Chondrocyte (in vitro differentiated cells): ENCODE data around the gene ZCCHC3. TPM values are rescaled to one million over a fixed set of nuclear protein-coding genes. Genes with fewer than 3 reads are reported as not detected.
A peak's percentile ranks its signal among the peaks of the same experiment; 100 is the strongest.

Source experiments
- DNase-seq: peaks from one replicate; pipeline ENCODE4 v3.0.0; 2021; ENCODE audit warnings: mixed read lengths, low spot score
- H3K27ac Mint-ChIP-seq: one replicate; pipeline ENCODE4 v1.8.0; 2021; ENCODE audit warnings: mild to moderate bottlenecking, moderate library complexity, mixed read lengths; ENCODE audit not compliant: unreplicated experiment
- H3K27me3 Mint-ChIP-seq: 2 replicates; pipeline ENCODE4 v1.8.0; 2021; ENCODE audit warnings: low read depth, mixed read lengths
- H3K36me3 Mint-ChIP-seq: 2 replicates; pipeline ENCODE4 v1.8.0; 2021; ENCODE audit warnings: low read depth, mixed read lengths
- H3K4me1 Mint-ChIP-seq: 2 replicates; pipeline ENCODE4 v1.8.0; 2021; ENCODE audit warnings: low read depth, mild to moderate bottlenecking, mixed read lengths
- H3K4me3 Mint-ChIP-seq: one replicate; pipeline ENCODE4 v1.8.0; 2021; ENCODE audit warnings: mild to moderate bottlenecking, moderate library complexity, mixed read lengths; ENCODE audit not compliant: unreplicated experiment
- H3K9me3 Mint-ChIP-seq: 2 replicates; pipeline ENCODE4 v1.8.0; 2021; ENCODE audit warnings: low read depth, mixed read lengths
- total RNA-seq: library from RNA; stranded (reverse); gene quantifications from 3 replicates; pipeline ENCODE4 v1.2.1, GENCODE V29; 2021
- TF ChIP-seq, protein P1 (sequence below): fragments of 200-600 bp; sonication (generic); IDR thresholded peaks from 2 replicates; pipeline ENCODE4 v1.5.0; 2021; ENCODE audit warnings: antibody characterized with exemption, mild to moderate bottlenecking, moderate library complexity

Gene ZCCHC3
- total RNA-seq, 1 donor from 2014 or later, result 18.6 TPM

DNA sequence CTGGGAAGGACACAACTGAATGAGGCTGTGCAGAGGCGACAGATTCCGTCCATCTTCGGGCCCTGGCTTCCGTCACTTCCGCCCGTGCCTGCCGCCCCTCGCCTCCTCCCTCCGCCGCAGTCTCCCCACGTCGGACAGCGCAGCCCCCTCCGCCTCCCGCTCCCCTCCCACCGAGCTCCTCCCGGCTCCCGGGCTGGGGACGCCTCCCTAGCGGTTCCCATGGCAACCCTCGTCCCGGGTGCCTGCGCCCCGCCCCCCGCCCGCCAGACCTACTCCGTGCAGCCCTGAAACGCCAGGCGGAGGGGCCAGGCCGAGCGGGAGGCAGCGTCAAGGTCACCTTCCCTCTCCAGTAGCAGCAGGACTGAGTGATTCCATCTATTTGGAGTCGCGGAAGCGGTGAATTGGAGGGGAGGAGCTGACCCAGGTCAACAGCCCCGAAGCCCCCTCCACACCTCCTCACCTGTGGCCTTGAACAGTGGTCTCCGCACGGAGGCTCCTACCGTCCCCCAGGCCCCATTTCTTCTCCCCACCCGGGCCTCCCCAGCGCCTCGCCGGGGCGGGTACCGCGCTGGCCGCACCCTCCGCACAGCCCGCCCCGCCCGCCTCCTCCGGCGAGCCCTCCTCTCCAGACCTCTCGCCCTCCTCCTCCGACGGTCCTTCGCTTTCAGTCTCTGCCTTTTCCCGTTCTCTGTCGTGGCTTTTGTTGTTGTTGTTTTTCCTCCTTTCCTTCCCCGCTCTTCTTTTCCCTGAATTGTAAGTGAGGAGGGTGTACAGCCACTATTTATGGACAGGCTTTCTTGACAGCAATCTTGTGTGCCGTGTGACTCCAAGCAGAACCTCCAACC is 50.5 kb downstream of the ZCCHC3 start:
- peak overlapping the region; percentile 95 for H3K27ac Mint-ChIP-seq
- H3K36me3 Mint-ChIP-seq, result peaks cover 8% of the 10 kb centered on the region
- peaks cover 14% of the 10 kb centered on the region for H3K4me1 Mint-ChIP-seq
- peak overlapping the region; percentile 82 for H3K4me3 Mint-ChIP-seq
- DNase-seq, result peak; percentile 99
- no peaks in the 10 kb centered on the region for H3K27me3 Mint-ChIP-seq
- TF ChIP-seq, protein P1, sequence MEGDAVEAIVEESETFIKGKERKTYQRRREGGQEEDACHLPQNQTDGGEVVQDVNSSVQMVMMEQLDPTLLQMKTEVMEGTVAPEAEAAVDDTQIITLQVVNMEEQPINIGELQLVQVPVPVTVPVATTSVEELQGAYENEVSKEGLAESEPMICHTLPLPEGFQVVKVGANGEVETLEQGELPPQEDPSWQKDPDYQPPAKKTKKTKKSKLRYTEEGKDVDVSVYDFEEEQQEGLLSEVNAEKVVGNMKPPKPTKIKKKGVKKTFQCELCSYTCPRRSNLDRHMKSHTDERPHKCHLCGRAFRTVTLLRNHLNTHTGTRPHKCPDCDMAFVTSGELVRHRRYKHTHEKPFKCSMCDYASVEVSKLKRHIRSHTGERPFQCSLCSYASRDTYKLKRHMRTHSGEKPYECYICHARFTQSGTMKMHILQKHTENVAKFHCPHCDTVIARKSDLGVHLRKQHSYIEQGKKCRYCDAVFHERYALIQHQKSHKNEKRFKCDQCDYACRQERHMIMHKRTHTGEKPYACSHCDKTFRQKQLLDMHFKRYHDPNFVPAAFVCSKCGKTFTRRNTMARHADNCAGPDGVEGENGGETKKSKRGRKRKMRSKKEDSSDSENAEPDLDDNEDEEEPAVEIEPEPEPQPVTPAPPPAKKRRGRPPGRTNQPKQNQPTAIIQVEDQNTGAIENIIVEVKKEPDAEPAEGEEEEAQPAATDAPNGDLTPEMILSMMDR, result no peak
- H3K9me3 Mint-ChIP-seq, result peaks cover 4% of the 10 kb centered on the region

DNA sequence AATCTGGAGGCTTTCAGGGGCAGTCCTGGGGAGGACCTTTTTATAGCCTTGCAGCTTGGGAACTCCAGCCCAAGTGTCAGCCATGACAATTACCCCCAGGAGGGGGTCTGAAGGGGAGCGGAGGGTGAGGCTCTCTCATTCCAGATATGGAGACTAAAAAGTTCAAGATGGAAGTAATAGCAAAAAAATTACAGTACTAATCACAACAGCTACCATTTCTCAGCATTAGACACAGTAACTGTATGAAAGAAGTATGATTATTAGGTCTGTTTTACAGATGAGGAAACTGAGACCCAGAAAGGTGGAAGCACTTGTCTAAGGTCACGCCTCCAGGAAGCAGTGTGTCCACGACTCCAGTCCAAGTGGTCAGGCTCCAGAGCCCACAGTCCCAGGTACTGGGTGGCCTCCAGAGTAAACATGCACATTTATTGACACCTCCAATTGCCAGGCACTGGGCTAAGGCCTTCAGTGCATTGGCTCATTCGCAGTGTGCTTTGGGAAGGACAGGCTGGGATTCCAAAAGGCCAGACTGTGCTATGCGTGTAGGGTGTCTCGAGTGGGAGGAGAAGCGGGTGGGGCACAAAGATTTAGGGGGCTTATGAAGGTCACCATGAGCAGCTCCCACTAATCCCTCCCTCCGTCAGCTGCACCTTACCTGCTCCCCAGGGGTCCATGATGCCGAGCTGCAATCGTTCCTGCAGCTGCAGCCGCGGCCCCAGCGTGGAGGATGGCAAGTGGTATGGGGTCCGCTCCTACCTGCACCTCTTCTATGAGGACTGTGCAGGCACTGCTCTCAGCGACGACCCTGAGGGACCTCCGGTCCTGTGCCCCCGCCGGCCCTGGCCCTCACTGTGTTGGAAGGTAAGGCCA is 51.8 kb downstream of the ZCCHC3 start:
- H3K4me3 Mint-ChIP-seq, result no peak overlapping the region
- no peak for DNase-seq
- peaks cover 14% of the 10 kb centered on the region for H3K4me1 Mint-ChIP-seq
- TF ChIP-seq, protein P1, result no peak
- H3K36me3 Mint-ChIP-seq, result peaks cover 6% of the 10 kb centered on the region
- no peaks in the 10 kb centered on the region for H3K9me3 Mint-ChIP-seq
- no peak overlapping the region for H3K27ac Mint-ChIP-seq
- H3K27me3 Mint-ChIP-seq, result no peaks in the 10 kb centered on the region

Other genes starting within 250 kb of the ZCCHC3 start
- gene DEFB125, start 209.9 kb upstream of the ZCCHC3 start, total RNA-seq, result not detected in 3 replicates
- gene DEFB126, start 155.0 kb upstream of the ZCCHC3 start, total RNA-seq, result not detected in 3 replicates
- not detected in 3 replicates for gene DEFB127, start 140.1 kb upstream of the ZCCHC3 start, total RNA-seq
- not detected in 3 replicates for gene DEFB128, start 107.9 kb upstream of the ZCCHC3 start, total RNA-seq
- not detected in 3 replicates for gene DEFB129, start 70.3 kb upstream of the ZCCHC3 start, total RNA-seq
- not detected in 3 replicates for gene DEFB132, start 39.8 kb upstream of the ZCCHC3 start, total RNA-seq
- 10.8 to 12.1 TPM (median 11.1 TPM) in 3 replicates for gene C20orf96, start 6.8 kb upstream of the ZCCHC3 start, total RNA-seq
- gene SOX12, start 28.0 kb downstream of the ZCCHC3 start, total RNA-seq, result 34.3 to 40.4 TPM (median 39.6 TPM) in 3 replicates
- 72.1 to 77.1 TPM (median 73.2 TPM) in 3 replicates for gene NRSN2, start 49.5 kb downstream of the ZCCHC3 start, total RNA-seq
- gene TRIB3, start 83.2 kb downstream of the ZCCHC3 start, total RNA-seq, result 7.0 to 141 TPM (median 137 TPM) in 3 replicates
- gene RBCK1, start 110.7 kb downstream of the ZCCHC3 start, total RNA-seq, result 84.1 to 95.5 TPM (median 94.3 TPM) in 3 replicates
- gene TBC1D20, start 165.0 kb downstream of the ZCCHC3 start, total RNA-seq, result 56.2 to 64.7 TPM (median 64.0 TPM) in 3 replicates
- gene CSNK2A1, start 246.2 kb downstream of the ZCCHC3 start, total RNA-seq, result 121 to 129 TPM (median 122 TPM) in 3 replicates